Fibroblast of skin of abdomen (primary cell): ENCODE results near the gene HCFC1.

ENCODE experiments used
- DNase-seq: peaks from one replicate; pipeline ENCODE4 v3.0.0-alpha.2; 2013

The HCFC1 gene

GRCh38 chrX:153973127-153974002, 1.7 kb upstream of the HCFC1 start:
- no peak for DNase-seq

- peak; percentile 88 for DNase-seq
These were observed 929 bp upstream of the HCFC1 start, which contains the start of gene TMEM187 for GRCh38 chrX:153972368-153973126. Gene TMEM187 (plus strand): TSS chrX:153972754. CDS start chrX:153982063, 9,309 bp downstream.

- DNase-seq = peak; percentile 87
These were observed 531 bp downstream of the HCFC1 start for GRCh38 chrX:153971124-153971449.

- DNase-seq = peak; percentile 72
These were observed 1.1 kb downstream of the HCFC1 start for GRCh38 chrX:153970357-153971123.

- no peak for DNase-seq
These were observed 1.7 kb downstream of the HCFC1 start for GRCh38 chrX:153969904-153970356.

GRCh38 chrX:153969125-153969903, 2.3 kb downstream of the HCFC1 start:
- no peak for DNase-seq

GRCh38 chrX:153968754-153969124, 2.9 kb downstream of the HCFC1 start:
- DNase-seq = no peak

- DNase-seq = no peak
These were observed 3.4 kb downstream of the HCFC1 start for GRCh38 chrX:153968255-153968654.

- no peak for DNase-seq
These were observed 3.9 kb downstream of the HCFC1 start for GRCh38 chrX:153967536-153968224.

- no peak for DNase-seq
These were observed 4.6 kb downstream of the HCFC1 start for GRCh38 chrX:153966841-153967535.

GRCh38 chrX:153966283-153966688, 5.3 kb downstream of the HCFC1 start:
- DNase-seq = no peak

GRCh38 chrX:153965406-153965805, 6.2 kb downstream of the HCFC1 start:
- no peak for DNase-seq

GRCh38 chrX:153964105-153964504, 7.5 kb downstream of the HCFC1 start:
- DNase-seq = no peak

- no peak for DNase-seq
These were observed 8.1 kb downstream of the HCFC1 start for GRCh38 chrX:153963546-153963945.

- no peak for DNase-seq
These were observed 10.3 kb downstream of the HCFC1 start for GRCh38 chrX:153961292-153961691.

GRCh38 chrX:153960786-153961185, 10.8 kb downstream of the HCFC1 start:
- no peak for DNase-seq

- no peak for DNase-seq
These were observed 11.5 kb downstream of the HCFC1 start for GRCh38 chrX:153960077-153960476.

GRCh38 chrX:153959649-153960048, 12.0 kb downstream of the HCFC1 start:
- no peak for DNase-seq

- DNase-seq = no peak
These were observed 13.0 kb downstream of the HCFC1 start for GRCh38 chrX:153958605-153959004.

GRCh38 chrX:153957224-153957623, 14.4 kb downstream of the HCFC1 start:
- DNase-seq = no peak
